A549 (cell line): ENCODE results near the gene AP1M1.

ENCODE experiments used
- CBX2 ChIP-seq: fragments of 200-600 bp; sonication (generic); IDR thresholded peaks from 2 replicates; pipeline ENCODE4 v1.6.1; 2016; ENCODE audit warnings: low read depth, mild to moderate bottlenecking, borderline replicate concordance
- CHD4 ChIP-seq: fragments of 200-600 bp; sonication (generic); IDR thresholded peaks from 2 replicates; pipeline ENCODE4 v1.6.1; 2016; ENCODE audit warnings: antibody characterized with exemption, mild to moderate bottlenecking, borderline replicate concordance
- EHMT2 ChIP-seq: fragments of 200-600 bp; sonication (generic); IDR thresholded peaks from 2 replicates; pipeline ENCODE4 v1.6.1; 2016; ENCODE audit warnings: antibody characterized with exemption, low read depth, mild to moderate bottlenecking, moderate library complexity
- EP300 ChIP-seq, 2 experiments: fragments of >200 bp; sonication (Bioruptor Twin); formaldehyde crosslinking; IDR thresholded peaks; 2 replicates in 1 of 2; 3 replicates in 1 of 2; pipeline ENCODE4 v1.6.1; 2016 to 2017
- HDAC2 ChIP-seq: fragments of 200-600 bp; sonication (generic); IDR thresholded peaks from 2 replicates; pipeline ENCODE4 v1.6.1; 2016
- MAFK ChIP-seq: fragments of 450-650 bp; IDR thresholded peaks from 2 replicates; pipeline ENCODE4 v1.6.1; 2014; ENCODE audit not compliant: partially characterized antibody
- NR3C1 ChIP-seq: fragments of >200 bp; sonication (Bioruptor Twin); formaldehyde crosslinking; IDR thresholded peaks from 3 replicates; pipeline ENCODE4 v1.6.1; 2017
- POLR2A ChIP-seq: IDR thresholded peaks from 2 replicates; pipeline ENCODE4 v1.6.1; 2012; ENCODE audit warnings: mild to moderate bottlenecking, low read length
- RAD21 ChIP-seq, 2 experiments: fragments of >200 bp in 1 of 2; sonication (Bioruptor Twin) in 1 of 2; formaldehyde crosslinking in 1 of 2; IDR thresholded peaks in 1 of 2; conservative IDR thresholded peaks in 1 of 2; 2 replicates in 1 of 2; 3 replicates in 1 of 2; pipeline ENCODE4 v1.6.1; 2012 to 2018; ENCODE audit warnings: inconsistent platforms in 1 of 2
- RFX5 ChIP-seq: fragments of 450-650 bp; IDR thresholded peaks from 2 replicates; pipeline ENCODE4 v1.7.1; 2014; ENCODE audit warnings: antibody characterized with exemption, mild to moderate bottlenecking, moderate library complexity
- ZFP36 ChIP-seq: fragments of 450-650 bp; IDR thresholded peaks from 2 replicates; pipeline ENCODE4 v1.6.1; 2014; ENCODE audit warnings: borderline replicate concordance; ENCODE audit not compliant: partially characterized antibody
- TF ChIP-seq, protein P1 (sequence below): fragments of >200 bp; sonication (Bioruptor Twin); formaldehyde crosslinking; IDR thresholded peaks from 3 replicates; pipeline ENCODE4 v1.5.1; 2016

DNA sequence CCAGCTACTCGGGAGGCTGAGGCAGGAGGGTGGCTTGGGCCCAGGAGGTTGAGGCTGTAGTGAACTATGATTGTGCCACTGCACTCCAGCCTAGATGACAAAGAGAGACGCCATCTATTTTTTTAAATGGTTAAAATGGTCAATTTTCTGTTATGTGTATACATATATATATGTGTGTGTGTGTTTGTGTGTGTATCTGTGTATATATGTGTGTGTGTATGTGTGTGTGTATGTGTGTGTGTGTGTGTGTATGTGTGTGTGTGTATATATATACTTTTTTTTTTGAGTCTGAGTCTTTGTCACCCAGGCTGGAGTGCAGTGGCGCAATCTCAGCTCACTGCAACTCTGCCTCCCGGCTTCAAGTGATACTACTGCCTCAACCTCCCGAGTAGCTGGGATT lies 84.0 kb downstream of the AP1M1 start:
- TF ChIP-seq NR3C1: no peak
- no peak for TF ChIP-seq POLR2A
- no peak for TF ChIP-seq ZFP36
- no peak for TF ChIP-seq RAD21 (conservative IDR thresholded peaks at IDR 0.05 in 1 of 2, IDR thresholded peaks at IDR 0.05 in 1 of 2)
- TF ChIP-seq, protein P1, sequence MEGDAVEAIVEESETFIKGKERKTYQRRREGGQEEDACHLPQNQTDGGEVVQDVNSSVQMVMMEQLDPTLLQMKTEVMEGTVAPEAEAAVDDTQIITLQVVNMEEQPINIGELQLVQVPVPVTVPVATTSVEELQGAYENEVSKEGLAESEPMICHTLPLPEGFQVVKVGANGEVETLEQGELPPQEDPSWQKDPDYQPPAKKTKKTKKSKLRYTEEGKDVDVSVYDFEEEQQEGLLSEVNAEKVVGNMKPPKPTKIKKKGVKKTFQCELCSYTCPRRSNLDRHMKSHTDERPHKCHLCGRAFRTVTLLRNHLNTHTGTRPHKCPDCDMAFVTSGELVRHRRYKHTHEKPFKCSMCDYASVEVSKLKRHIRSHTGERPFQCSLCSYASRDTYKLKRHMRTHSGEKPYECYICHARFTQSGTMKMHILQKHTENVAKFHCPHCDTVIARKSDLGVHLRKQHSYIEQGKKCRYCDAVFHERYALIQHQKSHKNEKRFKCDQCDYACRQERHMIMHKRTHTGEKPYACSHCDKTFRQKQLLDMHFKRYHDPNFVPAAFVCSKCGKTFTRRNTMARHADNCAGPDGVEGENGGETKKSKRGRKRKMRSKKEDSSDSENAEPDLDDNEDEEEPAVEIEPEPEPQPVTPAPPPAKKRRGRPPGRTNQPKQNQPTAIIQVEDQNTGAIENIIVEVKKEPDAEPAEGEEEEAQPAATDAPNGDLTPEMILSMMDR: no peak
- no peak for TF ChIP-seq HDAC2
- no peak for TF ChIP-seq CHD4
- no peak for TF ChIP-seq RFX5
- TF ChIP-seq EP300 (IDR thresholded peaks at IDR 0.05): no peak
- no peak for TF ChIP-seq CBX2
- TF ChIP-seq EHMT2: no peak
- no peak for TF ChIP-seq MAFK
